Measurements from ENCODE around the gene KCNN3.

The KCNN3 gene

DNA sequence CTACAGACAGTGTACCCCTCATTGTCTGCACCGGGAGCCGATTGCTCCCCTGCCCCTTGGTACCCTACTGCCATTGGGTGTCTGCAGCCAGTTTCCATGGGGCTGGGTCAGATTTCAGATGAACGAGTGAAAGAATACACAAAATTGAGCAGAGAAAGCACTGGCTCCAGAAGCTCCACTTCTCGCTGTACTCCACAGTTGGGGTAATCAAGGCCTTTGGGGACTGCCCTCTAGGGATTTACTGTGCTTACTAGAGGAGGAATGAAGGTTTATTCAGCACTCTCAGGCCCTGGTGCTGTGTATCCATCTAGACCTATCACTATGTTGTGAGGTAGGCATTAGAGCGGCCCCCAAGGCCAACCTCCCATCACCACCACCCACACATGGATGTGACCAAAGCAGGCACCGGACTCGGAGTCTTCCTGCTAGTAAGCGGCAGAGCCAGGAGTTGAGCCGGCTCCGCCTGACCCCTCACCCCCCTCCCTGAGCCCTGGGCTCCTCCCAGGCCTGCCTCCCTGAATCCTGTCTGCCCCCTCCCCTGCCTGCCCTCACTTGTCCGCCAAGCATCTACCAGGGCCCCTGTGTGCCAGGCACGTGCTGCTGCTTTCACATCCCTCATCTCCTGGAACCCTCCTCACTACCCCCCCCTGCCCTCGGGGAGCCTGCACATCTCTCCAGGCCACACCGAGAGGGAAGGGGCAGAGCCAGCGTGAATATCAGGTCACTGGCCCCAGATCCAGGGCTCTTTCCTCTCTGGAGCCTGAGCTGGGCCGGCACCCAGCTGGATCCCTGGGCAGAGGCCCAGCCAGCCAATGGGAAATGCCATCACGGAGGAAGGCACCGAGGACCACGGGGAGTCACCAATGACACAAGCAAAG, 23.3 kb downstream of the KCNN3 start:
- TF ChIP-seq, protein P1, sequence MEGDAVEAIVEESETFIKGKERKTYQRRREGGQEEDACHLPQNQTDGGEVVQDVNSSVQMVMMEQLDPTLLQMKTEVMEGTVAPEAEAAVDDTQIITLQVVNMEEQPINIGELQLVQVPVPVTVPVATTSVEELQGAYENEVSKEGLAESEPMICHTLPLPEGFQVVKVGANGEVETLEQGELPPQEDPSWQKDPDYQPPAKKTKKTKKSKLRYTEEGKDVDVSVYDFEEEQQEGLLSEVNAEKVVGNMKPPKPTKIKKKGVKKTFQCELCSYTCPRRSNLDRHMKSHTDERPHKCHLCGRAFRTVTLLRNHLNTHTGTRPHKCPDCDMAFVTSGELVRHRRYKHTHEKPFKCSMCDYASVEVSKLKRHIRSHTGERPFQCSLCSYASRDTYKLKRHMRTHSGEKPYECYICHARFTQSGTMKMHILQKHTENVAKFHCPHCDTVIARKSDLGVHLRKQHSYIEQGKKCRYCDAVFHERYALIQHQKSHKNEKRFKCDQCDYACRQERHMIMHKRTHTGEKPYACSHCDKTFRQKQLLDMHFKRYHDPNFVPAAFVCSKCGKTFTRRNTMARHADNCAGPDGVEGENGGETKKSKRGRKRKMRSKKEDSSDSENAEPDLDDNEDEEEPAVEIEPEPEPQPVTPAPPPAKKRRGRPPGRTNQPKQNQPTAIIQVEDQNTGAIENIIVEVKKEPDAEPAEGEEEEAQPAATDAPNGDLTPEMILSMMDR (conservative IDR thresholded peaks at IDR 0.05; ENCODE audit: low read depth, low read length): no peak
- no peak overlapping the region for H3K4me3 ChIP-seq (ENCODE audit: low read depth, low read length)
- DNase-seq (ENCODE audit: low read depth): no peak

DNA sequence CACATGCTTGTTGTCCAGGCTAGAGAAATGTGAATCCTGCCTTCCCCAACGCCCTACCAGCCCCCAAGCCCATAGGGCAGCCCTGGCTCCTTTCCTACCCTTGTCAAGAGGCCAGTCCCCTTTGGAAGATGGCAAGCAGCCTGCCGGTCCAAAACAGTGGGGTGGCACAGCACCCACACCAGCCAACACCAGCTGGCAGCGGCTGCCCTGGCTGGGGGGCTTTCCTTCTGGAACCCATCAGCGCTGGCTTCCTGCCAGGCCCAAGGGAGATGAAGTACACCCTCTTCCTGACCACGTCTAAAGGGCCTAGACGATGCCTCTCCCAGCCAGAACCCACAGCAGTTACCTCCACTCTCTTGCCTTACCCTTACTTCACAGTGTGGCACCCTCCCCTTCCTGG, 24.2 kb downstream of the KCNN3 start:
- DNase-seq (ENCODE audit: low read depth): no peak
- TF ChIP-seq, protein P1 (conservative IDR thresholded peaks at IDR 0.05; ENCODE audit: low read depth, low read length): no peak

DNA sequence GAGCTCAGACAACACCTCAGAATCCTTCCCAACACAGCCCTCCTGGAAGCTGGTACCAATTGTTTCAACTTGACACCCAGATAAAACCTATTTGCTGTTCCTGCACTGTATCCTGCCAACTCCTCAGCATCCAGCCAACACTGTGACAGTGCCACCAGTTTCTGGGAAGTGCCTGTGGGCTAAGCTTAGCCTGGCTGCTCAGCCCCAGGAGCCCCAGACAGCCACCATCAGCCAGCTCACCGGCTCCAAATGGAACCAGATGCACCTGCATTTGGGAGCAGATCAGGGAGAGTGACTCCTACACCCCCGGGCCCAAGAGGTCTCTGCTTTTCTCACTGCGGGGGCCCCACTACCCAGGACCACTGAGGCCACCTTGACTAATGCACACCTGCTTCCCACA, 24.9 kb downstream of the KCNN3 start:
- no peak overlapping the region for H3K4me3 ChIP-seq (ENCODE audit: low read depth, low read length)
- DNase-seq (ENCODE audit: low read depth): no peak
- TF ChIP-seq, protein P1 (conservative IDR thresholded peaks at IDR 0.05; ENCODE audit: low read depth, low read length): no peak

More for the DNA sequence above, 24.2 kb downstream of the KCNN3 start:
- H3K4me3 ChIP-seq (ENCODE audit: low read depth, low read length): no peak overlapping the region

DNA sequence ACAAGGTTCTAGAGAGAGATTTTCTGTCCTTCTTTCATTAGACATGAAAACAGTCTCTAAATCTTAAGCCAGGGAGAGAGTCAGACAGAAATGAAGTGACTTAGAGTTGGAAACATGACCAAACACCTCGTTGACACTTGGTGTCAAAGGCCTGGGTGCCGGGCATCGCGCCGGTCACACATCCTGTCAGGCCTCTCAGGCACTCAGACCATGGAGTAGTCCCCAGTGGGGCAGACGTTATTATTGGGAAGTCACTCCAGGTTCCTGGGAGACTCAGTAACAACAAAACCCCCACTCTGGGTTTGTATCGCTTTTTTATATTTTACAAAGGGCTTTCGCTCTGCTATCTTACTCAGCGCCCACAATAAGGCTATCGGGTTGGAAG, 25.8 kb downstream of the KCNN3 start:
- H3K4me3 ChIP-seq (ENCODE audit: low read depth, low read length): no peak overlapping the region
- TF ChIP-seq, protein P1 (conservative IDR thresholded peaks at IDR 0.05; ENCODE audit: low read depth, low read length): no peak
- DNase-seq (ENCODE audit: low read depth): no peak

DNA sequence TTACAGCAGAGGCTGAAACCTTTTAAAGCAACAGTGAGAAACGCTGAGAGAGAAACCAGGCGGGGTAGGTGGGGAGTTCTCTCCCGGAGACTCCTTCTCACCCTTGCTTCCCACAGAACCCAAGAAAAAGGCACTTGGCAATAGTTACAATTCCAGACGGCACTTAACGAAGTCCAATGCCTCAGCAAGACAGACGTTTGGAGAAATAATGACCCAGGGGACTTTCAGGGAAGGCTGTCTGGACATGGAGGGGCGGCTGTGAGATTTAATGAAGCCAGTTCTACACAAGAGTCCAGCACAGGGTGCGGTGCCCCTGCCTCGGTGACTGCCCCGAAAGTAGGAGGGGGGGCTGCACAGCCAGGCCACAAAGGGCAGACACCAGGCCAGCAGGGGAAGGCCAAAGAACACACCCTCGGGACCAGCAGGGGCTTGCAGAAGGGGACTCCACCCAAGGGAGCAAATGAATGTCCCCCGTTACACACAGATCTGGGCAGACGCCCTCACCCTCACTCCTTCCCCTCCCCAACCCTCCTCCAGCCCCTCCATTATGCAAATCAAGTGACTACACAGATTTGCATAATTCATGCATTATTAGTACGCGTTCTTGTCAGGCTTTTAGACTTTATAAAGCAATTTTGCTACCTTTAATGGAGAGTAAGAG, 26.3 kb downstream of the KCNN3 start:
- no peak for DNase-seq (ENCODE audit: low read depth)
- no peak overlapping the region for H3K4me3 ChIP-seq (ENCODE audit: low read depth, low read length)
- TF ChIP-seq, protein P1 (conservative IDR thresholded peaks at IDR 0.05; ENCODE audit: low read depth, low read length): no peak

DNA sequence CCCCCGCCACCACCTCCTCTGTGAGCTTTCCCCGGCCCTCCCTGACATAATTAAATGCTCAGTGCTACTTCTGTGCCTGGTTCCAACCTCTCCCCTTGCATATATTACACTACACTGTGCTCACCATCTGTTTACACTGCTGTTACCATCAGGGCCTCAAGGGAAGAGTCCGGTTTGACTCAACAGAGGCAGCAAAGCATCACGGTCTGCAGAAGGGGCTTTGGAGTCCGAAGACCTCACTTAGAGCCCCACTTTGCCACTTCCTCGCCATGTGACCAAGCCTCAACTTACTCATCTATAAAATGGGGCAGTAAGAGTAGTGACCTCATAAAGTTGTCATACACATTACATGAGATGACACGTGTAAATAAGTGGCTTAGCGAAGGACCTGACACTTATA, 27.4 kb downstream of the KCNN3 start:
- TF ChIP-seq, protein P1 (conservative IDR thresholded peaks at IDR 0.05; ENCODE audit: low read depth, low read length): no peak
- DNase-seq (ENCODE audit: low read depth): no peak
- no peak overlapping the region for H3K4me3 ChIP-seq (ENCODE audit: low read depth, low read length)

Data from choroid plexus epithelial cell (primary cell).